Upper lobe of left lung (tissue), 6 donors: ENCODE results near the gene HMGN2. TPM values are rescaled to one million over a fixed set of nuclear protein-coding genes. Genes with fewer than 3 reads are reported as not detected.
A peak's percentile ranks its signal among the peaks of the same experiment; 100 is the strongest.
"Not testable (repeated sequence)": the region's sequence is repeated elsewhere in the genome, so short reads cannot be mapped to it uniquely, and the experiment has no call there.

Experiments
- ATAC-seq, 2 donors: fragments of 200-7000 bp; cut with Tn5 transposase; one replicate each; pipeline ENCODE4 v1.9.1; 2022; ENCODE audit warnings: mild to moderate bottlenecking in 2 of 2, moderate library complexity in 2 of 2; ENCODE audit not compliant: low FRiP score in 2 of 2
- DNase-seq, 2 donors: peaks; one replicate each; pipeline ENCODE4 v3.0.0-alpha.2; 2019 to 2020
- H3K27ac ChIP-seq, 4 donors: fragments of 200-600 bp; sonication (generic); one replicate each; pipeline ENCODE4 v1.5.1; 2016 to 2019
- H3K27me3 ChIP-seq, 4 donors: fragments of 200-600 bp; sonication (generic); one replicate each; pipeline ENCODE4 v1.5.1; 2017 to 2019
- H3K36me3 ChIP-seq, 4 donors: fragments of 200-600 bp; sonication (generic); one replicate each; pipeline ENCODE4 v1.5.1; 2016 to 2019
- H3K4me1 ChIP-seq, 4 donors: fragments of 200-600 bp; sonication (generic); one replicate each; pipeline ENCODE4 v1.5.1; 2018 to 2019
- H3K4me3 ChIP-seq, 4 donors: fragments of 200-600 bp; sonication (generic); one replicate each; pipeline ENCODE4 v1.5.1; 2017 to 2019; ENCODE audit warnings: mild to moderate bottlenecking in 2 of 4, moderate library complexity in 1 of 4
- H3K9me3 ChIP-seq, 4 donors: fragments of 200-600 bp; sonication (generic); one replicate each; pipeline ENCODE4 v1.5.1; 2018 to 2019
- EP300 ChIP-seq, 4 donors: sonication (generic); formaldehyde crosslinking; IDR thresholded peaks; one replicate each; pipeline ENCODE4 v1.5.1; 2017; ENCODE audit warnings: antibody characterized with exemption in 4 of 4, control low read depth in 2 of 4
- POLR2A ChIP-seq, 4 donors: fragments of 450-650 bp; IDR thresholded peaks; one replicate each; pipeline ENCODE4 v1.5.1; 2016 to 2017; ENCODE audit warnings: antibody characterized with exemption in 4 of 4, mild to moderate bottlenecking in 2 of 4
- POLR2AphosphoS5 ChIP-seq, 2 donors: sonication (generic); formaldehyde crosslinking; IDR thresholded peaks; one replicate each; pipeline ENCODE4 v1.5.1; 2017; ENCODE audit warnings: antibody characterized with exemption in 2 of 2
- WGBS, 2 donors: methylation state at CpG; one replicate each; pipeline ENCODE4 v1.1.5; 2017 to 2018; 5-methylcytosine and 5-hydroxymethylcytosine counted together
- total RNA-seq, 6 donors: library from RNA; depleted of rRNA in 4 of 6; stranded (reverse); fragments of >200 nt in 4 of 6; gene quantifications; one replicate each; pipeline versions ENCODE4 v1.1.0 to v1.2.1, GENCODE V29; 2016 to 2021
- TF ChIP-seq, protein P1 (sequence below), 6 experiments: fragments of 450-650 bp in 4 of 6; fragments of 200-600 bp in 2 of 6; sonication (generic) in 2 of 6; IDR thresholded peaks; one replicate each; pipeline ENCODE4 v1.5.1; 2016 to 2019; ENCODE audit warnings: antibody characterized with exemption in 6 of 6
- donor health status: DM: no; HTN: no; CAD: no; lungs with moderate emphysema.
- donor health status: DM: no; HTN: yes; CAD: no; lungs with severe emphysema.

HMGN2 gene
- total RNA-seq, 6 donors from 2014 or later = 166 to 378 (median 267) TPM

DNA sequence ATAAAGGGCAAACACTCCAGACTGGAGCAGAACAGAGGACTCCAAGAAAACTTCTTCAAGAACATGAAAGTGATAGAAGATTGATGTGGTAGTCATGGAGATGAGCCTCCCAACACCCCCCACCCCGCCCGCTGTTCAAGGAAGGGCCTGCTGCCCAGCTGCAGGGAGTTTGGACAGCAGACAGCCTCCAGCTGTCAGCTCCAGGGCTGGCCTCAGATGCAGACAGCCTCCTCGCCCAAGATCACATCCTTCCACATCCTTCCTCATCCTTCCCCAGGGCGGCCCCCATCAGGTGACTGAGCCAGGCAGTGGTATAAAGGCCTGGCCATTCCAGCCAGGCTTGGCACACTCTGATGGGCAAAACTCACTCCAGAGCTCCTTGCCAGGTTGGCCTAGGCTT is 24.6 kb downstream of the HMGN2 start:
- Histone ChIP-seq H3K9me3 (no peaks in the 10 kb centered on the region), H3K36me3 (no peaks in the 10 kb centered on the region), H3K27ac (no peak overlapping the region), H3K27me3 (no peaks in the 10 kb centered on the region), H3K4me3 (no peak overlapping the region), H3K4me1 (peaks cover 6 to 15% (median 13%) of the 10 kb centered on the region in 4 donors)
- ATAC-seq (no peak), DNase-seq (no peak)
- no peak for TF ChIP-seq EP300 (IDR thresholded peaks at IDR 0.05)
- TF ChIP-seq POLR2A (IDR thresholded peaks at IDR 0.05) = no peak
- TF ChIP-seq, protein P1, sequence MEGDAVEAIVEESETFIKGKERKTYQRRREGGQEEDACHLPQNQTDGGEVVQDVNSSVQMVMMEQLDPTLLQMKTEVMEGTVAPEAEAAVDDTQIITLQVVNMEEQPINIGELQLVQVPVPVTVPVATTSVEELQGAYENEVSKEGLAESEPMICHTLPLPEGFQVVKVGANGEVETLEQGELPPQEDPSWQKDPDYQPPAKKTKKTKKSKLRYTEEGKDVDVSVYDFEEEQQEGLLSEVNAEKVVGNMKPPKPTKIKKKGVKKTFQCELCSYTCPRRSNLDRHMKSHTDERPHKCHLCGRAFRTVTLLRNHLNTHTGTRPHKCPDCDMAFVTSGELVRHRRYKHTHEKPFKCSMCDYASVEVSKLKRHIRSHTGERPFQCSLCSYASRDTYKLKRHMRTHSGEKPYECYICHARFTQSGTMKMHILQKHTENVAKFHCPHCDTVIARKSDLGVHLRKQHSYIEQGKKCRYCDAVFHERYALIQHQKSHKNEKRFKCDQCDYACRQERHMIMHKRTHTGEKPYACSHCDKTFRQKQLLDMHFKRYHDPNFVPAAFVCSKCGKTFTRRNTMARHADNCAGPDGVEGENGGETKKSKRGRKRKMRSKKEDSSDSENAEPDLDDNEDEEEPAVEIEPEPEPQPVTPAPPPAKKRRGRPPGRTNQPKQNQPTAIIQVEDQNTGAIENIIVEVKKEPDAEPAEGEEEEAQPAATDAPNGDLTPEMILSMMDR (IDR thresholded peaks at IDR 0.05) = no peak
- TF ChIP-seq POLR2AphosphoS5 (IDR thresholded peaks at IDR 0.05) = no peak
- WGBS, 2 donors = 29 to 62% methylated on average over 4 of the region's 4 CpGs

GRCh38 chr1:26498894-26499293 is 26.7 kb downstream of the HMGN2 start:
- Histone ChIP-seq H3K4me1 (peaks cover 13 to 21% (median 15%) of the 10 kb centered on the region in 4 donors), H3K36me3 (no peaks in the 10 kb centered on the region), H3K4me3 (no peak overlapping the region), H3K27ac (no peak overlapping the region), H3K27me3 (no peaks in the 10 kb centered on the region), H3K9me3 (no peaks in the 10 kb centered on the region)
- 87 to 90% methylated on average over 7 of the region's 7 CpGs for WGBS, 2 donors
- no peak for DNase-seq
- ATAC-seq = no peak
- TF ChIP-seq POLR2AphosphoS5 (IDR thresholded peaks at IDR 0.05) (no peak), POLR2A (IDR thresholded peaks at IDR 0.05) (no peak), EP300 (IDR thresholded peaks at IDR 0.05) (no peak)
- TF ChIP-seq, protein P1 (IDR thresholded peaks at IDR 0.05) = no peak

DNA sequence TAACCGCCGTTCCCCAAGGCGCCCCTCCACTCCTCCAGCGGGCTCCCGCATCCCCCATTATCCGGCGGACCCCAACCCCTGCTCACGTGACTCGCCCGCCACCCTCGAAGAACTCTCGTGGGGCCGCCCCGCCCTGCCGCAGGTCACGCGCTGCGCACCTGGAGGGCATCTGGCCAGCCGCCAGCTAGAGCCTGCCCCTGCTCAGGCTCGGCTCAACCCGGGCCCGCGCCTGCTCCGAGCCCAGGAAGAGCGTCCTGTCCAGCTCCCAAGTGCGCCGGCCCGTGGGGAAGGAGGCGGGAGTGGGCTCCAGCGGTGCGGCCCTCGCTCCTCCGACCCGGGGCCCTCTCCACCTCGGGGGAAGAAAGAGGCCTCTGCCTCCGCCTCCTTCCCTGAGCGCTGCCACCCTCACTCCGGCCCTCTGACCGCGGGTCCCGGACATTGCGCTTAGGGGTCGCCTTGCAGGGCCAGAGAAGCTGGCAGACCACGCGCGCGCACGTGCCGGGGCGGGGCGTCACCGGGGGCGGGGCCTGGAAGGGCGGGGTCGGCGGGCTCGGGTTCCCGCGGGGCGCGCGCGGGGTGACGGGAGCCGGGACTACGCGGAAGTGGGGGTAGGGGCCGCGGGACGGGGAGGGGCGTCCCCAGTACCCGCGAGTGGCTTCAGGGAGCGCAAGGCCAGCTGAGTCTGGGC is 28.4 kb downstream of the HMGN2 start:
- Histone ChIP-seq H3K4me3 (peak overlapping the region; percentile 76 to 88 (median 84)), H3K27me3 (no peaks in the 10 kb centered on the region), H3K9me3 (no peaks in the 10 kb centered on the region), H3K36me3 (no peaks in the 10 kb centered on the region), H3K27ac (peak overlapping the region; percentile 93 to 97 (median 94)), H3K4me1 (peaks cover 13 to 21% (median 15%) of the 10 kb centered on the region in 4 donors)
- DNase-seq (peak; percentile 89 to 99), ATAC-seq (peak; percentile 93 to 96)
- 0 to 1% methylated on average over 3 to 28 of the region's 74 CpGs for WGBS, 2 donors
- peak in 1 of 4 donors; percentile 44 for TF ChIP-seq EP300 (IDR thresholded peaks at IDR 0.05)
- peak; percentile 79 to 90 for TF ChIP-seq POLR2AphosphoS5 (IDR thresholded peaks at IDR 0.05)
- peak in 1 of 4 donors; percentile 40 for TF ChIP-seq POLR2A (IDR thresholded peaks at IDR 0.05)
- TF ChIP-seq, protein P1 (IDR thresholded peaks at IDR 0.05) = peak in 2 of 6 experiments; percentile 49 to 57

- WGBS, 2 donors = 59 to 64% methylated on average over 2 of the region's 2 CpGs
- peak in 1 of 2 donors; percentile 56 for DNase-seq
- H3K36me3 ChIP-seq, H3K4me1 ChIP-seq, H3K4me3 ChIP-seq, ATAC-seq, H3K9me3 ChIP-seq, H3K27me3 ChIP-seq: not testable (repeated sequence)
- H3K27ac ChIP-seq = peak overlapping the region in 3 of 4 donors; percentile 18 to 38 (median 19)
Observed at GRCh38 chr1:26510711-26511110, 38.5 kb downstream of the HMGN2 start.

DNA sequence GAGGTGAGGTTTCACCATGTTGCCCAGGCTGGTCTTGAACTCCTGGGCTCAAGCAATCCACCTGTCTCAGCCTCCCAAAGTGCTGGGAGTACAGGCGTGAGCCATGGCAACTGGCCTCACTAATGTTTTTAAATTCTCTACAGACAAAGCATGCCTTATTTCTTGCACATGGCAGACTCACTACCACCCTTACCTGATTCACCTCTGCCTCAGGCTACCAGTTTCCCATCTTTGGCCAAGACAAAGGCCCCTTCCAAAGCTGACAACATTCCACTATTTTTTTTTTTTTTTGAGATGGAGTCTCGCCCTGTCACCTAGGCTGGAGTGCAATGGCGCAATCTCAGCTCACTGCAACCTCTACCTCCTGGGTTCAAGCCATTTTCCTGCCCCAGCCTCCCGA is 43.6 kb downstream of the HMGN2 start:
- not testable (repeated sequence) for H3K36me3 ChIP-seq, H3K9me3 ChIP-seq, H3K4me1 ChIP-seq, H3K27me3 ChIP-seq, ATAC-seq, DNase-seq, H3K27ac ChIP-seq, H3K4me3 ChIP-seq
- WGBS, 2 donors = 84 to 86% methylated on average over 4 of the region's 4 CpGs
